ENCODE results near the gene ZNF335.

The ZNF335 gene

GRCh38 chr20:46002008-46002407 lies 30.0 kb upstream of the ZNF335 start:
- no peak for TF ChIP-seq CTCF (conservative IDR thresholded peaks at IDR 0.05; ENCODE audit: low read depth)
- no peak overlapping the region for H3K27ac ChIP-seq
- POLR2A ChIA-PET (ENCODE audit: low non-redundant PET) = no interaction called here
- no peak for DNase-seq (ENCODE audit: low spot score)
- CTCF ChIA-PET = interaction anchor here (2.3 kb wide), 1 partner anchor 11 kb away, joined by 18 read pairs; no protein-coding TSS in a partner anchor

GRCh38 chr20:46001498-46001897 lies 29.5 kb upstream of the ZNF335 start:
- CTCF ChIA-PET = interaction anchor here (0.6 to 2.3 kb wide), 4 partner anchors 8 to 27 kb away, joined by 3 to 18 read pairs (median 3); no protein-coding TSS in a partner anchor
- DNase-seq (ENCODE audit: low spot score) = no peak
- no peak overlapping the region for H3K27ac ChIP-seq
- TF ChIP-seq CTCF (conservative IDR thresholded peaks at IDR 0.05; ENCODE audit: low read depth) = no peak
- POLR2A ChIA-PET (ENCODE audit: low non-redundant PET) = no interaction called here

GRCh38 chr20:46000262-46000996 lies 28.4 kb upstream of the ZNF335 start:
- no peak overlapping the region for H3K27ac ChIP-seq
- ChIA-PET POLR2A (ENCODE audit: low non-redundant PET) (interaction anchor here (0.5 kb wide), 1 partner anchor 658 kb away, joined by 4 read pairs; no protein-coding TSS in a partner anchor), CTCF (interaction anchor here (0.6 to 4.0 kb wide), 8 partner anchors 13 to 408 kb away, joined by 3 to 23 read pairs (median 5); no protein-coding TSS in a partner anchor)
- no peak for TF ChIP-seq CTCF (conservative IDR thresholded peaks at IDR 0.05; ENCODE audit: low read depth)
- DNase-seq (ENCODE audit: low spot score) = no peak

DNA sequence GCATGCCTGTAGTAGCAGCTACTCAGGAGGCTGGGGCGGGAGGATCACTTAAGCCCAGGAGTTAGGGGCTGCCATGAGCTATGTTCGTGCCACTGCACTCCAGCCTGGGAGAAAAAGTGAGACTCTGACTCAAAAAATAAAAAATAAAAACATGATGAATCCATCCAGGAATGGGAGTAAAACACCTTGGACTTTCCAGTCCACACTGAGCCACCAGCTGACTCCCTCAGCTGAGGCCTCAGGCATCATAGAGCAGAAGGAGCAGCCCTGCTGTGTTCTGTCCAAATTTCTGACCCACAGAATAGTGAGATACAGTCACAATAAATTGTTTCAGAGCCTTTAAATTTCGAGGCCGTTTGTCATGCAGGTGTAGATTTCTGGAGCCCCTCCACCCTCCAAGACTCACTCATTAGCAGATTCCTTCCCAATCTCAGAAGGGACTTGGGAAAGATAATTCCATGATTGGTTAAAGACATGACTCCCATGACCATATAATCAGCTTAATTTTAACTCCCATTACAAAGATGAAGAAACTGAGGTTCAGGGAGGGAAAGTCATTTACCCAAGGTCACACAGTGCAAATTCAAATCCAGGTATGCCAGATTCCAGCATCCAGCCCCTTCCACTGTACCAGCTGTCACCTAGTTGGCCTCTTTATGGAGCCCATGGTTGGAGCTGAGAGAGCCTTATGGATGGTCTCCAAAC lies 27.7 kb upstream of the ZNF335 start:
- no peak for TF ChIP-seq CTCF (conservative IDR thresholded peaks at IDR 0.05; ENCODE audit: low read depth)
- POLR2A ChIA-PET (ENCODE audit: low non-redundant PET) = interaction anchor here (0.5 kb wide), 1 partner anchor 13 kb away, joined by 3 read pairs; no protein-coding TSS in a partner anchor

DNA sequence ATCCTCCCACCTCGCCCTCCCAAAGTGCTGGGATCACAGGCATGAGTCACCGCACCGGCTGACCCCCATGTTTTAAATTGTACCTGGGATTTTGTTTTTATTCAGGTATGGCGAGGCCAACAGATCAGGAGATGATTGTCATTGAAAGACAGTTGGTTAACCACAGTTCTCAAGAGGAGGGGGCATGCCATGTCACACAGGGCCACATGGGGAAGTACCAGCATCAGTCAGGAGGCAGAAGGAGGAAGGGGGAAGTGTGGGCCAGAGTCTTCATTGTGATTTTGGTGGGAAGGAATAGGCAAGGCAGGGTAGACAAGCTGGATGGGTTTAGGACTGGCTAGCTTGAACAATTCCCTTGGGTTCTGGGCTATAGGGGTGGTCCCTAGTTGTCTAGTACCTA lies 26.8 kb upstream of the ZNF335 start:
- CTCF ChIA-PET = interaction anchor here (0.6 to 4.0 kb wide), 6 partner anchors 8 to 200 kb away, joined by 3 to 23 read pairs (median 7); no protein-coding TSS in a partner anchor
- no peak for TF ChIP-seq CTCF (conservative IDR thresholded peaks at IDR 0.05; ENCODE audit: low read depth)
- no peak overlapping the region for H3K27ac ChIP-seq
- no peak for DNase-seq (ENCODE audit: low spot score)
- POLR2A ChIA-PET (ENCODE audit: low non-redundant PET) = interaction anchor here (0.5 to 0.6 kb wide), 2 partner anchors 14 to 146 kb away, joined by 3 read pairs; no protein-coding TSS in a partner anchor

More for the DNA sequence above, 27.7 kb upstream of the ZNF335 start:
- DNase-seq (ENCODE audit: low spot score) = no peak
- H3K27ac ChIP-seq = no peak overlapping the region
- CTCF ChIA-PET = interaction anchor here (0.6 to 4.0 kb wide), 6 partner anchors 13 to 201 kb away, joined by 3 to 23 read pairs (median 6); no protein-coding TSS in a partner anchor

DNA sequence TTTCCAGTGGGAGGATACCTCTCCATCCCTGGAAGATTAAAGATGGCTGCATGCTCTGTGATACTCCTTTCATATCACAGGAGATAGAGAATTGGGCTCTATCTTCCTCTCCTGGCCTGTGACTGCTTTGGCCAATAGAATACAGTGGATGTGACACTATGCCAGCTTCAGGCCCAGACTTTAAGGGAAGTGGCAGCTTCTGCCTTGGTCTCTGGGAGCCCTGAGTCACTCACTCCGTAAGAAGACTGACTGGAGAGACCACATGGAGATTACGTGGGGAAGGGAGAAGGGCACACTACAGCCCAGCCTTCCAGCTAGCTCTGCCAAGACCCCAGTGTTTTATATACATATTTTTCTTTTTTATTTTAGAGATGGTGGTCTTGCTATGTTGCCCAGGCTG lies 26.3 kb upstream of the ZNF335 start:
- no peak for DNase-seq (ENCODE audit: low spot score)
- ChIA-PET POLR2A (ENCODE audit: low non-redundant PET) (interaction anchor here (0.6 kb wide), 1 partner anchor 17 kb away, joined by 5 read pairs; no protein-coding TSS in a partner anchor), CTCF (interaction anchor here (1.1 to 4.0 kb wide), 3 partner anchors 8 to 16 kb away, joined by 7 to 23 read pairs (median 14); no protein-coding TSS in a partner anchor)
- H3K27ac ChIP-seq = no peak overlapping the region
- TF ChIP-seq CTCF (conservative IDR thresholded peaks at IDR 0.05; ENCODE audit: low read depth) = no peak
